ENCODE measurements around the gene GALNT9.

DNA sequence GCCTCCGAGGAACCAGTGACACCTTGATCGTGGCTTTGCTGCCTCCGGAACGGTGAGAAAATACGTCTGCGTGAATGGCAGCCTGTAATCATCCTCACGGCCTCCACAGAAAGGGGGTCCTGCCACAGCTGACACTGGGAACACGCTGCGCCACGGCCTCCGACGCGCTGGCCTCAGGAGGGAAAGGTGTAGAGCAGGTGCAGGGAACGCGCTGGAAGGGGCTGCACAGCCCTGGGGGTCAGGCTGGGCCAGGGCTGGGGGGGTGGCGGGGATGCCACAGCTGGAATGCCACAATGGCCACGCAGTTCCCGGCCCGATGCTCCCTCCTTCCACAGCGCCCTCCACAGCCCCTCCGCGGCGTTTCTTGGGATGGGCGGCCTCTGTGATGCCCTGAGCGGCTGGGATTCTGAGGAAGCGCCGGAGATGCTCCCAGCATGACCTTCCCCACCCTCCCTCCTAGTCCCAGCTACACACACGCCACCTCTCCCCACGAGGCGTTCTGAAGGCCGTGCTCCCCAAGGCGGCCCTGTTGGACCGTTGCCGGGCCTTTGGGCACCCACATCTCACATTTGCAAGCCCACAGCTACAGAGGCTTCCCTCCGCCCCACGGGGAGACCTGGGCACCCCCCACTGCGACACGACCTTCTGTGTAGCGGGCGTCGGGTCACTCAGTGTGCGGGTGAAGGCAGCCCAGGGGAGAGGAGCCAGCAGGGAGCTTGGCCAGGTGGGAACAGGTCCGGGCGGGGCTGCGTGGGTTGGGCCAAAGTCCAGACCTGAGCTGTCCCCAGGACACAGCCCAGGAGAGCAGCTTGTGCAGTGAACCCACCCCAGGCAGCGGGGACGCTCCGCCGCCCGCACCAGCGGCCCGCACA lies 31.8 kb upstream of the GALNT9 start:
- no peak for TF ChIP-seq CTCF (conservative IDR thresholded peaks at IDR 0.05 in 1 of 2, IDR thresholded peaks at IDR 0.05 in 1 of 2; ENCODE audit: low read depth in 1 of 2, low read length in 2 of 2)
- TF ChIP-seq EZH2 (IDR thresholded peaks at IDR 0.05; ENCODE audit: low read length, missing control alignments): no peak
